GM19395 (cell line): Measurements from ENCODE around the gene MYO7B.

ENCODE experiments used
- ATAC-seq: cut with Tn5 transposase; IDR thresholded peaks from one replicate; pipeline ENCODE4 v1.9.1; 2021; ENCODE audit warnings: mild to moderate bottlenecking, moderate library complexity; ENCODE audit not compliant: unreplicated experiment

The MYO7B gene

DNA sequence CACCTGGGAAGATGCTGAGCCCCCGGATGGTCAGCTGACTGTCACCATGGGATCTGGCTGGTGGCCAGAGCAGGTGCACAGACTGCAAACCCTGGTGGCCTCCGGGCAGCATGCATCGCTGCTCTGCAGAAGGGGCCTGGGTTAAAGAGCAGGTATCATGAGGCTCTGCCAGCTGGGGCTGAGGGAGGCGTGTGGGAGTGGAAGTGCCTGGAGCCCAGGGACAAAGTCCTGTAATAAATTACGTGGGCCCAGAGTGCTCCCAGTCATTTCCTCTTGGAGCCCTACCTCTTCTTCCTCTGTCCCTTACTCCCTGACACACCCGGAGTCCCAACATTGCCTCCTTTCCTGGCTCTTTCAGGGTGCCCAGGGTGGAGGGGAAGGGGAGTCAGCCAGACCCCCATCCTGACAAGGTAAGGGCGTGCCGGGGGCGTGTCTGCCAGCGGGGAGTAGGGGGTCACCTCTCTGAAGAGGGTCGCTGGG lies at the start of gene MYO7B:
TSS of gene MYO7B (plus strand) at position 262 of the 480 bp plus-strand sequence. CDS start 24,040 bp downstream, outside the sequence.
- no peak for ATAC-seq

DNA sequence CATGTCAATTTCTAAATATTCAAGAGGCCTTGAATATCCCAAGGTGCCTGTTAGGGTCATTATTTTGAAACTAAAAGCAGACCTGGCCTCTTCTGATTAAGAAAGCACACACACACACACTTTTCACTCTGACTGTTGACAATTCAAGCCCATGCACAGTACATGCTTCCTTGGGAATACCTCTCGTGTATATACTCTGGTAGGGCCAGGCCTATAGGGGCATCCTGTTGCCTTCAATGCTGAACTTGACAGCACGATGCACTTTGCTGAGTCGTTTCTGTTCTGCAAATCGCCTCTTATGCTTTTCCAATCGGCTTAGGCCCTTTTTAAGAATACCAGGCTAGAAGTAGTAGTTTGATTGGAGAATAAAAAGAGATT lies 49.8 kb upstream of the MYO7B start:
- ATAC-seq: no peak

DNA sequence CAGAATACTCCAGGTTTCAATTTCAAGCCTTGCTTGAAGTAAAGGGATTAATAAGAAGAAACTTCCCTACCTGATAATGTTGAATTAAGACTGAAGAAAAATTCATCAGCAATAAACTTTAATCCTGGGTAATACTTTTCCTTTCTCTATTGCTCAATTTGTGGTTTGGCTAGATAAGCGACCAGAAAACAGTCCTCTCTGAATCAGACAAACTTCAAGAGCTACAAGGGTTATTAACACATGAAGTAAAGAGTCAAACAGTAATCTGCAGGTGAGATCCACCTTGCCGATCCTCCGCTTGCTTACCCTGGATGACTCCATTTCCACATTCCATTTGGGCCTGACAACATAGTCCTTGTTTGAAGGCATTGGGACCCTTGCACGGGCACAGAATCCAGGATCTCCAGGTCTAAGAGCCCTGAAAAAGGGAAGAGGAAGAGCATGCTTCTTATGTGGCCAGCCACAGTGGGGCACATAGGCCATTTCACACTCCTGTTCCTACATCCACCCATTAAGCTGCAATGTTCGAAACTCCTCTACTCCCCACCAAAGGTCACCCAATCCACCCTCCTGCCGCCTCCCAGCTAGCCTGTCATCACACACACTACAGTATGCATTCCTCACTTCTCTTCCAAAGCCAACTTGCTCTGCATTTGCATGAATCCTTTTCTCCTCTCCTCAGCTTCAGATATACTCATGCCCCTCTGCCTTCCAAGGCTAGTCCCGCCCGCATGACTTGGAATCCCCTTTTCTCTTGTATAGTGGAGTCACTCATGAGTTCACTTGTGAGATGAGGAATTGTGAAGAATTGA lies 49.0 kb upstream of the MYO7B start:
- ATAC-seq: no peak

DNA sequence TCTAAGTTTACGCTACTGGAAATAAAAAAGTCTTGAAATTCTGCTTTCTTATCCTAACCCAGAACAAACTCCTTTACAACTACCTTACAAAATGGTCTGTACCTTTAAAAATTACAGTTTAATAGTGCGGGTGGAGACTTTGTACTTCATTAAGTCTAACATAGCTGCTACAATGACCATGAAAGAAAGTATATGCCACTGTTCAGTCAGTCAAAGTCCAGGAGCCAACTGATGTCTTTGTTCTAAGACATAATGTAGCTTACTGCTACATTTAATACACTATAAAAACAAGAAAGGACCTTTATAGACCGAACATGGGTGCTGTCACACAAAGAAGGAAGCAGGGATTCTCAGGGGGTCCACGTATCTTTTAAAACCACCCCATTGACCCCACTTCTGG lies 45.2 kb upstream of the MYO7B start:
- no peak for ATAC-seq

DNA sequence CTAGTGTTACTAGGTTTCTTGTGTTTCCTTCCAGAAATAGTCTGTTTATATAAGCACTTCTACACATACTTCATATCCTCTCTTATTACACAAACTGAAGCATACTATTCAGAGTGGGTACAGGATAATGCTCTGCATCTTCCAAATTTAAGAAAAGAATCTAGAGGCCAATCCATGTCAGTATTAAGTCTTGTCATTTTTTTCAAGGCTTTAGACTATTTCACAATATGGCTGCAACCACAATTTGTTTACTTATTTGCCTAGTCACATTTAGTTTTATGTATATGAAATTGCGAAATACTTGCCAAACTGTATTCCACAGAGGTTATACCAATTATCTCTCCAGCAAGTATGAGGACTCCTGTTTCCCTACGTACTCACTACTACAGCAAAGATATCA lies 37.1 kb upstream of the MYO7B start:
- ATAC-seq: no peak

DNA sequence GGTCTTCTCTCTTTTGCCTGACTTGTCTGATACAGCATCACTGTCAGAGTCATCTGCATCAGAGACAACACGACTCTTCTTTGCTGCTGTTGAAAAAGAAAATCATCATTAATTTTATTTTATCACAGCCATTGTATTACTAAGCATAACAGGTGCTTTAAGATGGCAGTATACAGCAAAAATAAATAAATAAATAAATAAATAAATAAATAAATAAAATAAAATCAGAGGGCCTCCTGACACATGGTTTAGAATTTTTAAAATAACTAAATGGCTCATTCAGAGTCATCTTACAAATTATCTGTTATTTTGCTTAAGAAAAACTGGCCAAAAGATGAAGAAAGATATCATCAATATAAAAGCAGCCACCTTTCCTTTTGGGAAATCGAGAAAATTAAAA lies 32.0 kb upstream of the MYO7B start:
- no peak for ATAC-seq

DNA sequence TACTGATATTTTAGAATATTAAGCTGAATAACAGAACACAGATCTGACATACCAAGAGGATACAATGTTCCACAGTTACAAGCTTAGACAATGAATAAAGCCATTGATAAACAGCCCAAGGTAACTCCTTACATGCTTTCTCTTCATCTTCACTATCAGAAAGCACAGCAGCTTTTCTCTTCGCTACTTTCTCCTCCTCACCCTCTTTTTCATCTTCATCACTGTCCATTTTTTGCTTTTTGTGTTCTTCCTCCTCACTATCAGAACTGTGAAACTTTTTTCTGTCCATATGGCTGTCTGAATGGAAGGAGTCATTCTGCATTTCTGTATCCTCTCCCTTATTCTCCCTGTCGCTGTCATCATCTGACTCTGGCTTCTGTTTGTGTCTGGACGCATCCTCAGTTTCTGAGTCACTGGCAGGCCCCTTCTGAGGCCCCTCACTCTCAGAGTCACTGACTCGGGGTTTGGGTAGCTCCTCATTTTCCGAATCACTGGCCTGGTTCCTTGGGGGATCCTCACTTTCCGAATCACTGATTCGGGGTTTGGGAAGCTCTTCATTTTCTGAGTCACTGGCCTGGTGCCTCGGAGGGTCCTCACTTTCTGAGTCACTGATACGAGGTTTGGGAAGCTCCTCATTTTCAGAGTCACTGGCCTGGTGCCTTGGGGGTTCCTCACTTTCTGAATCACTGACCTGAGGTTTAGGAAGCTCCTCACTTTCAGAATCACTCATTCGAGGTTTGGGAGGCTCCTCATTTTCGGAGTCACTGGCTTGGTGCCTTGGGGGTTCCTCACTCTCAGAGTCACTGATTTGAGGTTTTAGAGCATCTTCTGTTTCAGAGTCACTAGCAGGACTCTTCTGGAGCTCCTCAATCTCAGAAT lies 30.7 kb upstream of the MYO7B start:
- ATAC-seq: no peak

DNA sequence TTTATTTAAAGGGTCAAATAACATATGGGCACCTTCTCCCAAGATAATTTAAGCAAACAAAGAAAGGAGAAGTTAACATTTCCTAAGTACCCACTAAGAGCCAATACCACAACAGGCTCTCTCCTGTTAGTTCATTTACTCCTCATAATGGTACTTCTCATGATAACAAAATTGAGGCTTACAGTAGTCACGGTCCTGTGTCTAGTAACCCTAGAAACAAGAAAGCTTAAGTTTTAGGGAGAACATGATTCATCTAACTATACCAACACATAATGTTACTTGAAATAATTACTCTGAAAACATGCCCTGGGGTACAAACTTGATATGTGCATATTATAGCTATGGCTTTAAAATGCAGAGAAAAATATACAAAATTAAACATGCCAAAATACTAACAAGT lies 29.0 kb upstream of the MYO7B start:
- ATAC-seq: no peak

DNA sequence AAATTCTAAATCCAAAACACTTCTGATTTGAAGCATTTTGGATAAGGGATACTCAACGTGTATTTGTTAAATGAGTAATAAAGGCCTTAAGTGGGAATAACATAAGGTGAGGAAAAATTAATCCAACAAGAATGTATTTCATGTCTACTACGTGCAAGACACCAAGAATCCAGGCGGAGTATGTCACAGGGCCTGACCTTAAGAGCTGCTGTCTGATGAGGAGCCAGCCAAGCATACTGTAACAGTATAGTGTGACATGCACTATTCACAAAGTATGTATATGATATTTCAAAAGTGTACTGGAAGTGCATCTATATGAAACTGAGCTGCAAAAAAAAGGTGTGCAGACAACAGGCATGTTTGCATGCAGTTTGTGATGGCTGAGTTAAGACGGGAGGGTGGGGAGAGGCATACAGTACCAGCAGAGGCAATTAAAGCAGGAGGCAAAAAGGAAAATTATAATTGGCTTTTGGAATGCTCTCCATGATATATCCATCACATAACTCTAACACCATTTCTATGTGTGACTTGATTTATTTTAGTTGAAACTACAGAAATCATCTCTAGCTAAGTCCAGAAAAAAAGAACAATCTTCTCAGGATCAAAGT lies 27.4 kb upstream of the MYO7B start:
- no peak for ATAC-seq

DNA sequence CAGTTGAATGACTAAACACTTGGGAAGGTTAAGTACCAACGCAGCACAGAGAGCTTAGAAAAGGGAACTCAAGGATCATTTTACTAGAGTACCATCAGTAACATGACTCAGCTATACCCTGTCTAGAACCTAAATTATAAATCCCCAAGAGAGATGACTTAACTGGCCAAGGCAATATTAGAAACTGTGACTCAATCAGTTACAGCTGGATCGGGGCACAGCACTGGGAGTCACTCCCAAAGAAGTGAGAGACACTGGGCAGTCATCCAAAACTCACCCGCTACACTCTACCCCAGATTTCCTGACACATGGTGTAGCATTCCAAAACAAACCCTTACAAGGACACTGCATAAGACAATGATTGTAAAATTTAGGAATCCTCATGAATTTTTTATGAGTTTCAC lies 26.9 kb upstream of the MYO7B start:
- ATAC-seq: no peak

DNA sequence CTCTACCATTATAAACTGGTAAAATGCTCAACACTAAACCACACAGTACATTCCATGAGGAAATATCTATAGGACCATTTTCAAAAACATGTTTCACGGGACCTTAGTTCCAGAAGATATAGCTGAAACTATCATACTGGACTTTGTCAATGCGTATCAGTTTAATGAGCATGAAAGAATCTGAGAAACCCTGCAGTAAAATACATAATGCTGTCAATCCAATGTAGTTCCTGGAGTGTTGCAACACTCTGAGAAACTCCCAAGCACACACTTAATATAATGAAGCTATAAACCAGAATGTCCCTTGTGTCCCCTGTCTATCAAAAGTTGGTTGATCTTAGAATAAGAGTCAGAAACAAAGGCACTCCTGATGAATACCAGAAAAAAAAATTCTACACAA lies 25.4 kb upstream of the MYO7B start:
- no peak for ATAC-seq

DNA sequence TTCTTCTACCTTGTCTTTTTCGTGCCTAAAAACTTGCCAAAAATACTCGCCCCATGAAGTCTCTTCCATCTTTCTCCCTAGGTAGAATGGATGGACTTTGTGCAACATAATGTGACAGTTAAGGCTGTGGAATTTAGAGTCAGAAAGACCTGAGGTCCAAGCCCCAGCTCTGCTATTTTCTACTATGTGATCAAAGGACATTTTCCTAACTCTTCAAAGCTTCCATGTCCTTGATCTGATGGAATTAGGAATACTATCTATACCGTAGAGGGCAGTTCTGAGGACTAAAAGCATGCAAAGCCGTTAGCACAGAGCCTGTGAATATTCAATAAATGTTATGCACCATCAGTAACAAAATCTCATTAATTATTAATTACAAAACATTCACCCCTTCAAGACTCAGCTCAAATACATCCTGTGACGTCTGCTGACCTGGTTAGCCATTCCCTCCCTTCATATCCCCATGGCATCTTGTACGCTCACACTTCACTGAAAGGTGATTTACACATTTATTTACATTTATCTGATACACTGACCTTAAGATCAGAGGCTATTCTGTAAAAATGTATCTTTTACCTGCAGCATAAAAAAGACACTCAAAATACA lies 24.3 kb upstream of the MYO7B start:
- ATAC-seq: no peak

DNA sequence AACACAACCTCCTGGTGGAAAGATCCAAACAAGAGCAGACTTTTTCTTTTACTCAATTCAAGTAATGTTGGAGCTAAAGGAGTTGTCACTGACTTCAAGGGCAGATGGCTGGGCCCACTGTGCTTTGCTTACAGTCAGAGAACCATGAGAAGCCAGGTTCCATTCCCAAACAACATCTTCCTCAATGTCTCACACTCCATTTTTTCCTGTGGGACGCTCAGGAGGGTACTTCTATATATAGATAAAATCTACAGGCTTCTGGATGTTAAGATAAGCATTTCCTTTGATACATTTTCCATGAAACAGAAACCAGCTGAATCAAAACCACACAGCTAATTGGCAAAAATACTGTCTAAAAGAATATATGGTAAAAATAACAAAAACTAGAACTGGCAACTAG lies 23.6 kb upstream of the MYO7B start:
- no peak for ATAC-seq

DNA sequence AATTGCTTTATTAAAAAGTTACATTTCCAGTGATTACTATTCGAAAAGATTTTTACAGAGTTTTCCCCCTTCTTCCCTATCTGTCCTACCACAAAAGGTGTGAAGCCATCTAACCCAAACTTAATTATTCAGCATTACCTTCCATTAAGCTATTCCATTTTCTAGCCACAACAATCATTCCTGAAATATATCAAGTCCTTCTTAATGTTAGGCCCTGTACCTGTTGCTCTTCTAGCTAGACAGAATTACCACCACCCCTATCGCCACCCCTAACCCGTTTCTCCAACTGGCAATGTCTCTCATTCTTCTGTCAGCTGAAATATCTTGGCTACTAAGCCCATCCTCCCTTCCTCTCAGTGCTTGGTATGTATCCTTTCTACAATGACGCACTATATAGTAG lies 23.1 kb upstream of the MYO7B start:
- no peak for ATAC-seq

DNA sequence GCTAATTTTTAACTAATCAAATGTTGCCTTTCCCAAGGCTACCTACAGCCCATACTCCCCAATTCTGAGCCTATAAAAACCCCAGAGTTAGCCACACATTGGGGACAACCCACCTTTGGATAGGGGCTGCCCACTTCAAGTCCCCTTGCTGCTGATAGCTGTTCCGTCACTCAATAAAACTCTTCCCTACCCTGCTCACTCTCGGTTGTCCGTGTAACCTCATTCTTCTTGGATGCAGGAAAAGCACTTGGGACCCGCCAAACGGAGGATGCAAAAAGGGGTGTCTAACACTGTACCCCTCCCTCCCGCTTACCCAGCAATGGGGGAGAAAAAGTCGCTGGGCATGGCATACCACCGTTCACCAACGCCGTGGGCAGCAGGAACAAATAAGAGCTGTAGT lies 21.4 kb upstream of the MYO7B start:
- no peak for ATAC-seq

DNA sequence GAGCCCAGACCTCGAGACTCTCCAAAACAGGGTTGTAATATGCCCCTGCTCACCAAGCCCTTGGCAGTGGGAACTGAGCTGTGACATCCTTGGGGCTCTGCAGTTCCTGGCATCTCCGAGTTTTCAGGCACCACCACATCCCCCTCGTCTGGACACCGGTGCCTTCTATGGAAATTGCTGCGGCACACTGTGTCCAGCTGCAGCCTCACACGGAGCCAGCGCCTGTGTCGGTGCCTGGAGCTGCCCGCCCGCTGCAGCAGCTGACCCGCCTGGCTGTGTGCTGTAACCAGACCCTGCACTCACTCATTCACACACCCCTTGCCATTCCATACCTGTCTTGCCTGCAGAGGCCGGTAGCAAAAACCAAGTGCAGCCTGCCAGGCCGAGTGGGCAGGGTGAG lies 21.0 kb upstream of the MYO7B start:
- no peak for ATAC-seq

DNA sequence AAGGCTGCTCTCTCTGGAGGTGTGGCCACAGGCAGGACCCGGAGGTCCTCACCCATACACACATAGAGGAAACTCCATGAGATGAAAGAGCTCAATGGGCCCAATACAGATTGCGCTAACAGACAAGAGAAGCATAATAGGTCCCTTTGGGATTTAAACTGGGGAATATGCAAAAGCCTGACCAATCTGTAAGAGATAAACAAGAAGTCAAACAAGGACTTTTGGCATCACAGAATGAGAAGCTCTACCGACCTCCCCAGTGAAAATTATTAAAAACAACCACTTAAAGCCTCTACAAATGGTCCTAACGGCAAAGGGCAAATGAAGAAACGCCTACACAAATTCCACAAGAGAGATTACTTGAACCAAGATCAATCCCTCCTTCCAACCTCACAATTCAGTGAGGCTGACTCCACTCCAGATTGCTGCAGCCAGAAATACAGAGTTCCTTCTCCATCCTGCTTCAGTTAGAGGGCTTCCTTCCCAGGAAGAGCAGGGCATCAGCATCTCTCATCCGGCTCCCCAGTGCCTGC lies 20.0 kb upstream of the MYO7B start:
- ATAC-seq: no peak

DNA sequence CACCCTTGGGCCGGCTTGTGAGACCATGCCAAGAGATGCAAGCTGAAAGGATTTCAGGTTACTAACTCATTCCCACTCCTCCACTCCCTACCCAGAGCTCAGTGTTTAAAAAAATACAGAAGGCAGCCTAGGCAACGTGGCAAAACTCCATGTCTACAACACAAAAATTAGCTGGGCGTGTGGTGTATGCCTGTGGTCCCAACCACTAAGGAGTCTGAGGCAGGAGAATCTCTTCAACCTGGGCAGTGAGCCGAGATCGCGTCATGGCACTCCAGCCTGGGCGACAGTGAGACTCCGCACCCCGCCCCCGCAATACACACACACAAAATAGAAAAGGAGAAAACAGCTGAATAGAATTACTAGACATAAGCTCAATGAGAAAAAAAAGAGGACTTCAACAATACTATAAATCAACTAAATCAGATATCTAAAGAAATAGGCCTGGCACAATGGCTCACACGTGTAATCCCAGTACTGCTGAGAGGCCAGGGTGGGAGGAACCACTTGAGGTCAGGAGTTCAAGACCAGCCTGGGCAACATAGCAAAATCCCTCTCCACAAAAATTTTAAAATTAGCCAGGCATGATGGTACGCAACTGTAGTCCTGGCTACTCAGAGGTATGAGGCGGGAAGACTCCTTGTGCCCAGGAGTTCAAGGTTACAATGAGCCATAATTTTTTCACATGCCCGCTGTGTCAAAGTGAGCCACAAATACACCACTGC lies 19.3 kb upstream of the MYO7B start:
- no peak for ATAC-seq

DNA sequence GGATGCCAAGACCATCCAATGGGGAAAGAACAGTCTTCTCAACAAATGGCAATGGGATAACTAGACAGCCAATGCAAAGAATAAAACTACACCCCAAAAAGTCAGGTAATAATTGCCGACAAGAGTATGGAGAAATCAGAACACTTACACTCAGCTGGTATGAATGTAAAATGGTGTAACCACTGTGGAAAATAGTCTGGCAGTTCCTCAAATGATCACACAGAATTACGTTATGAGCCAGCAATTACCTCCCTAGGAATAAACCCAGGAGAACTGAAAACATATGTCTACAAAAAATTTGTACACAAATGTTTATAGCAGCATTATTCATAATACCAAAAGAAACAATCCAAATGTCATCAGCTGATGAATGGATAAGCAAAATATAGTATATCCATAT lies 18.0 kb upstream of the MYO7B start:
- ATAC-seq: no peak

DNA sequence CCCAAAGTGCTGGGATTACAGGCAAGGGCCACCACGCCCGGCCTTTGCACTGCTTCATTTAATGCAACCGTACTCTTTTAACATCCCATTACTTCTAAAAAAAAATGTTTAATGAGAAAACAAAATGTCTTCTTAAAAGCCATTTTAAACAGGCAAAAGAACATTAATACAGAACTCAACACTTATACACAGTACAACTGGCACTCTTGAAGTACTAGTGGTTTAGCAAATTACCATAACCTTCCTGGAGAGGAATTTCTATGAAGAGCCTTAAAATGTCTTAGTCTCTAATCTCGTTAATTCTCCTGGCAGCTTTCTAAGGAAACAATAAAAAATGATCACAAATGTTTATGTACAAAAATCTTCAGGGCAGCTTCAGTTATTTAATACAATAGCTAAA lies 15.1 kb upstream of the MYO7B start:
- no peak for ATAC-seq
